Measurements from ENCODE around the gene COPZ2.
A peak's percentile ranks its signal among the peaks of the same experiment; 100 is the strongest.
"Not testable (repeated sequence)": the region's sequence is repeated elsewhere in the genome, so short reads cannot be mapped to it uniquely, and the experiment has no call there.

COPZ2 gene, protein sequence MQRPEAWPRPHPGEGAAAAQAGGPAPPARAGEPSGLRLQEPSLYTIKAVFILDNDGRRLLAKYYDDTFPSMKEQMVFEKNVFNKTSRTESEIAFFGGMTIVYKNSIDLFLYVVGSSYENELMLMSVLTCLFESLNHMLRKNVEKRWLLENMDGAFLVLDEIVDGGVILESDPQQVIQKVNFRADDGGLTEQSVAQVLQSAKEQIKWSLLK

DNA sequence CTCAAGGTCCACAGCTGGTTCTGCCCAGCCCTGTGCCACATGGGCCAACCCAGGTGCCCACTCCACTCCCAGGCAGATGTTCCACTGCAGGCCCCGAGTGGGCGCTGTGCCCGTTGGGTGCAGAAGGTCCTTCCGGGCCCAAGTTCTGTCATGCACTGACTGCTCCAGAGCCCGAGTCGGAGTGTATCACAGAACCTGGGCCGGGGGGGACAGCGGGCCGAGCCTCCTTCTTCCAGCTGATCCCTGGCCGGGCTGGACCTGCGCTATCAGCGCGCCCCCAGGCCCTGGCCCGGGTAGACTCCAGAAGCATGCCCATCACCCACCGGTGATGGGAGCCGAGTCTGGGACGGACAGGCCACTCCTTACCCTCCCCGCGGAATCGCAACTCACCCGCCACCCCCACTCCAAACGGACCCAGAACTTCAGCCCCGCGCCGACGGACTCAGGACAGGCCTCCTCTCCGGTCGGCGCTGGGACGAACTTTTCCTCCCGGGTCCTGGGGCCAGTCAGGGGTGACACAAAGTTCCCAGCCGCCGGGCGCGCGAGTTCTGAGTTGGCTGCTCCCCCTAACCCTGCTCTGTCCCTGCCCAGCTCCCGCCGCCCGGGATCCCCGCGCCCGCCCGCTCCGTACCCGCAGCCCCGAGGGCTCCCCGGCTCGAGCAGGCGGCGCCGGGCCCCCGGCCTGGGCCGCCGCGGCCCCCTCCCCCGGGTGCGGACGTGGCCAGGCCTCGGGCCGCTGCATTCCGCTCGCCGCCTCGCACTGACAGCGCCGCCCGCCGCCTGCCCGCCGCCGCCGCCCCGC, at the start of gene COPZ2:
TSS of gene COPZ2 (minus strand) at position 762 of the 802 bp plus-strand sequence. CDS start at position 742, 20 bp downstream.
- DNase-seq: peak; percentile 64

- no peak for DNase-seq
Measured at GRCh38 chr17:48084932-48085331, 47.3 kb upstream of the COPZ2 start.

DNA sequence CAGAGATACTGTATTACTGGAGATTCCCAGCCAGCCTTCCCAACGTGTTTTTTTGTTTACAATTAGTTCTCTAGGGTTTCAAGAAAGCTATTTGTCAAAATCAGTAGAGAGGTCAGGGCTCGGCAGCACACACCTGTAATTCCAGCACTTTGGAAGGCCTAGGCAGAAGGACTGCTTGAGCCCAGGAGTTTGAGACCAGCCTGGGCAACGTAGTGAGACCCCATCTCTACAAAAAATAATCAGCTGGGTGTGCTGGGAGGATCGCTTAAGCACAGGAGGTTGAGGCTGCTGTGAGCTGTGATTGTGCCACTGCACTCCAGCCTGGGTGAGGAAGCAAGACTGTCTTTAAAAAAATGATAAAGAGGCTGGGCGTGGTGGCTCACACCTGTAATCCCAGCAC, 44.3 kb upstream of the COPZ2 start:
- DNase-seq: no peak

DNA sequence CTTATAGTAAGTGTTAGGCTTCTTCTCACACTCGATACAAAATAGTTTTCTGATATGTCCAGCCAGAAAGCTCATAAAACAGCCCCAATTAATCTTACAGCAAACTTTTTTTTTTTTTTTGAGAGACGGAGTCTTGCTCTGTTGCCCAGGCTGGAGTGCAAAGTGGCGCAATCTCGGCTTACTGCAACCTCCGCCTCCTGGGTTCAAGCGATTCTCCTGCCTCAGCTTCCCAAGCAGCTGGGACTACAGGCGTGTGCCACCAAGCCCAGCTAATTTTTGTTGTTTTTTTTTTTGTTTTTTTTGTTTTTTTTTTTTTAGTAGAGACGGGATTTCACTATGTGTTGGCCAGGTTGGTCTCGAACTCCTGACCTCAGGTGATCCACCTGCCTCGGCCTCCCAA, 39.6 kb upstream of the COPZ2 start:
- DNase-seq: not testable (repeated sequence)

DNA sequence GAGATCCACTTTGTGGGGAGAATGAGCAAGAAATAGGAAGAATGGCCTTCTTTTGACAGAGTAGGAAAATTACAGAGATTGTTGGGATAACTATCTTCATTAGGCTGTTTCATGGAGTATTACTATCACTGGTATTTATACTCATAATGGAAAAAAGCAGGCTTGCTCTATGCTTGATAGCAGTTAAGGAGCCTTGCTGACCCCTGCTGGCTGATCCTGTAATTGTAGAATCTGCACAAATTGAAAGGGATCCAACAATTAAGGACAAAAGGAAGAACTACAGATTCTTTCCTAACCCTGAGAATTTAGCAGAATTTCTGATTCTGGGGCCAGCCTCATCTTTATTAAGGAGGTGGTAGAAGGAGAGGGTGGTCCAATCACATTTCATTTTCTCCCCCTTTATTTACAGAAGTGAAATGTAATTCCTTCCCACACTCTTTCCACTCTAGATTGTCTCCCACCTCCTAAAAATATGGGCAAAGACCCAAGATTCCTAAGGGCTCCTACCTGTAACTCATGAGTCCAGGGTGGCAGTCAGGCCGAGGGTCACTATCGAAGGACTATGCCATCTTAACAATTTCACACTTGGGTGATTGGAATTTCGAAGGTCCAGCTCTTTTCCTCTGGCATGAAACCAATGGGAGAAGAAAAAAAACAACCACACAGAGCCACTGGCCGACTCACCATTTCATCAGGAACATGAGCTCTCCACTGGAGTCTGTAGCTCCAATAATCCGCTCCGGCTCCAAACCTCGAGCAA, 36.9 kb upstream of the COPZ2 start:
- peak; percentile 79 for DNase-seq

DNA sequence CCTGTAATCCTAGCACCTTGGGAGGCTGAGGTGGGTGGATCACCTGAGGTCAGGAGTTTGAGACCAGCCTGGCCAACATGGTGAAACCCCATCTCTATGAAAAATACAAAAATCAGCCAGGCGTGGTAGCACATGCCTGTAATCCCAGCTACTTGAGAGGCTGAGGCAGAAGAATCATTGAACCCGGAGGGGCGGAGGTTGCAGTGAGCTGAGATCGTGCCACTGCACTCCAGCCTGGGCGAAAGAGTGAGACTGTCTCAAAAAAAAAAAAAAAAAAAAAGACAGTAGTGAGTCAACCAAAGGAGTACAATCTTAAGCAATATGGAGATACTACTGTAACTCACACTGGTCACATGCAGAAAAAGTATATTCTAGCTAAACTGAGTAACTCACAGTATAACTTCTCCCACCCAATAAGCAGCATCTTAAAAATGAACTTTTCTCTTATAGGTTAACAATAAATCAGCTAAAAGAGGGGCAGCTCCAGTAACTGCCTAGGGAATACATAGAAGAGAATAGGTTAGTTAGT, 36.0 kb upstream of the COPZ2 start:
- not testable (repeated sequence) for DNase-seq

GRCh38 chr17:48072811-48073210, 35.2 kb upstream of the COPZ2 start:
- not testable (repeated sequence) for DNase-seq

GRCh38 chr17:48071654-48072053, 34.1 kb upstream of the COPZ2 start:
- no peak for DNase-seq

- DNase-seq: no peak
Measured at GRCh38 chr17:48070195-48070594, 32.6 kb upstream of the COPZ2 start.

- DNase-seq: no peak
Measured at GRCh38 chr17:48068491-48068961, 30.9 kb upstream of the COPZ2 start.

DNA sequence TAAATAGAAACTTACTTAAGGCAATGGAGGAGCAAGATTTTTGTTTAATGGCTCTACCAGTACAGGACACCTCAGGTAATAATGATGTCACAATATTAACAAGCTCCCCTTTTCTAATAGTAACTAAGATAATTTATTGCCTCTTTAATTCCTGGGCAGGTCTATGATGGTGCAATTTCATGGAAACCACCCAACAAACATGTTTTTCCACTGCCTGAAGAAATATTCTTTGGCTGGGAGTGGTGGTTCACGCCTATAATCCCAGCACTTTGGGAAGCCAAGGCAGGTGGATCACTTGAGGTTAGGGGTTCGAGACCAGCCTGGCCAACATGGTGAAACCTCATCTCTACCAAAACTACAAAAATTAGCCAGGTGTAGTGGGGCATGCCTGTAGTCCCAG, 30.2 kb upstream of the COPZ2 start:
- not testable (repeated sequence) for DNase-seq

DNA sequence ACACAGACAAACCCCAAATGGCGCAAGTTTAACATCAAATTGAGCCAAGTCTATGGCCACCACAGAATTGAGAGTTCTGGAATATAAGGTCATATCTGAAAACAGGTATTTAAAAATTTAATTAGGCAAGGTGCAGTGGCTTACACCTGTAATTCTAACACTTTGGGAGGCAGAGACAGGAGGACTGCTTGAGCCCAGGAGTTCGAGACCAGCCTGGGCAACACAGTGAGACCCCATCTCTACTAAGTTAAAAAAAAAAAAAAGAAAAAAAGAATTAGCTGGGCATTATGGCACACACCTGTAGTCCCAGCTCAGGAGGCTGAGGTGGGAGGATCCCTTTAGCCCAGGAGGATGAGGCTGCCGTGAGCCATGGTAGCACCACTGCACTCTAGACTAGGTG, 29.6 kb upstream of the COPZ2 start:
- DNase-seq: no peak

- DNase-seq: no peak
Measured at GRCh38 chr17:48066656-48067055, 29.1 kb upstream of the COPZ2 start.

DNA sequence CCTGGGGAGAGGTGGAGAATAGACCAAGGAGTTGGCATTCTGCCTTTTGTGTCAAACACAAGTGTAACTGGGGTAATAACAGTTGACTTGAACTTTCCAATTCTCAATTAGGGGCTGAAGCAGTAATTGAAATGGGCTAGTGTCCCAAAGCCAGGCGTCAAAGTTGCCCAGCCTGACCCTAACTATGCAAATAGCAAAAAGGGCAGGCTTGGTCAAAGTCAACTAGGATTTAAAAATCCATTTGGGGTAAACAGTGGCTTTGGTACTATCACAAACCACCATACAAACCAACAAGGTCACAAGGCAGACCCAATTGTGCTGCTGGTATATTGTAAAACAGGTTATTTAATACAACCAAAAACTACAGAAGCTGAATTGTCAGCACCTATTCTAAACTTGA, 28.6 kb upstream of the COPZ2 start:
- no peak for DNase-seq

GRCh38 chr17:48064638-48065037, 27.0 kb upstream of the COPZ2 start:
- no peak for DNase-seq

- no peak for DNase-seq
Measured at GRCh38 chr17:48062273-48062672, 24.7 kb upstream of the COPZ2 start.

DNA sequence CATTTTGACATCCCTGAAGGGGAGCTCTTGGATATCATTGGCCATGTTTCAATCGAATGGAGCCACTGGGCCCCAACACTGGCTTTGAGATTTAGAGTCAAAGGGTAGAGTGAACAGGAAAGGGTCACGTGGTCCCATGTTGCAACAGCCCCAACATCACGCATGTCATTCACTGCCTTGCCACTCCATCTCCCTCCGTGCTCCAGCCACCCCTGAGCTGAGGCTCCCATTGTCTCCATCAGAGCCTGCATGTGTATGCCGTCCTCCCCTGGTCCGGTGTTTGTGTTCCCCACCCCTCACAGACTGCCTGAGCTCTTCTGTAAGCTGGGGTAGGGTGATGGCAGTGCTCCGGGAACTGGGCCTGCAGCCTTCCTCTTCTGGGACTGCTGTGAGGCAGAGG, 22.7 kb upstream of the COPZ2 start:
- DNase-seq: no peak

DNA sequence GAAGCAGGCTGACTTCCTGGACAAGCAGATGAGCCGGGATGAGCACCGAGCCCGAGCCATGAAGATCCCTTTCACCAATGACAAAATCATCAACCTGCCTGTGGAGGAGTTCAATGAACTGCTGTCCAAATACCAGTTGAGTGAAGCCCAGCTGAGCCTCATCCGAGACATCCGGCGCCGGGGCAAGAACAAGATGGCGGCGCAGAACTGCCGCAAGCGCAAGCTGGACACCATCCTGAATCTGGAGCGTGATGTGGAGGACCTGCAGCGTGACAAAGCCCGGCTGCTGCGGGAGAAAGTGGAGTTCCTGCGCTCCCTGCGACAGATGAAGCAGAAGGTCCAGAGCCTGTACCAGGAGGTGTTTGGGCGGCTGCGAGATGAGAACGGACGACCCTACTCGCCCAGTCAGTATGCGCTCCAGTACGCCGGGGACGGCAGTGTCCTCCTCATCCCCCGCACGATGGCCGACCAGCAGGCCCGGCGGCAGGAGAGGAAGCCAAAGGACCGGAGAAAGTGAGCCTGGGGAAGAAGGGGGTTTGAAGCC, 21.6 kb upstream of the COPZ2 start:
- no peak for DNase-seq

- no peak for DNase-seq
Measured at GRCh38 chr17:48058393-48059124, 21.0 kb upstream of the COPZ2 start.

GRCh38 chr17:48057626-48058025, 20.0 kb upstream of the COPZ2 start:
- DNase-seq: no peak

DNA sequence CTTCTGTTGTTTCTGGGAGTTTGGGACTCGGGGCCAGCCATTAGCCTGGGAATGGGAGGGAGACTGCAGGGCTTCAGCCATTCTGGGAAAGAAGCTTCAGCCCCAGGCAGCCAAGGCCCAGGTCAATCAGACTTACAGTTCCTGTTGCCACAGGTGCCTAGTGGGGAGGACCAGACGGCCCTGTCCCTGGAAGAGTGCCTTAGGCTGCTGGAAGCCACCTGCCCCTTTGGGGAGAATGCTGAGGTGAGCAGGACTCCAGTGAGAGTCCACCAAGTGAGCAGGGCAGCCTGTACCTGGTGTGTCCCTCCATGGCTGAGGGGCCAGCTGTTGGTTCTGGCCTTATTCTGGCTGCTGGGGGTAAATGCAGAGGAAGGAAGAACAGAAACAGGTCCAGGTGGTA, 19.3 kb upstream of the COPZ2 start:
- no peak for DNase-seq

GRCh38 chr17:48056246-48056745, 18.7 kb upstream of the COPZ2 start:
- no peak for DNase-seq

Data from activated CD4-positive, alpha-beta T cell treated with anti-CD3 and anti-CD28 coated beads, Interleukin-2, amount 50 U/mL, for 1 hour (primary cell).